B cell (primary cell): Measurements from ENCODE around the gene LRRC45. TPM values are rescaled to one million over a fixed set of nuclear protein-coding genes. Genes with fewer than 3 reads are reported as not detected.

Experiments
- ATAC-seq: fragments of 200-7000 bp; cut with Tn5 transposase; one replicate; pipeline ENCODE4 v1.10.0; 2021; ENCODE audit warnings: low read depth, mild to moderate bottlenecking, moderate number of reproducible peaks, moderate library complexity
- CTCF ChIA-PET: fragments of 350-600 bp; sonication (Branson Sonifier 250); formaldehyde crosslinking; loops from one replicate; lab custom pipeline; 2021; ENCODE audit warnings: antibody characterized with exemption, inconsistent platforms; lab: Charles Lee
- POLR2A ChIA-PET: fragments of 350-600 bp; sonication (Branson Sonifier 250); formaldehyde crosslinking; loops from one replicate; lab custom pipeline; 2021; ENCODE audit warnings: antibody characterized with exemption; lab: Charles Lee
- DNase-seq: peaks from one replicate; pipeline ENCODE4 v3.0.0; 2013
- H2AFZ ChIP-seq: 2 replicates; pipeline ENCODE4 v1.6.1; 2012; ENCODE audit warnings: mild to moderate bottlenecking, low read depth, low read length; ENCODE audit not compliant: insufficient read depth, poor library complexity, severe bottlenecking
- H3K27ac ChIP-seq, 2 donors: 1 replicate in 1 of 2; 2 replicates in 1 of 2; pipeline ENCODE4 v1.5.1; 2012 to 2013; ENCODE audit warnings: low read length in 2 of 2, mild to moderate bottlenecking in 2 of 2, moderate library complexity in 1 of 2
- H3K27me3 ChIP-seq, 4 experiments: fragments of 200-600 bp in 1 of 4; sonication (generic) in 1 of 4; replicated peaks in 1 of 4; 1 replicate in 2 of 4; 2 replicates in 2 of 4; pipeline versions ENCODE4 v1.6.1 to v1.7.0; 2013 to 2016; ENCODE audit warnings: low read length in 3 of 4, mild to moderate bottlenecking in 2 of 4, mixed read lengths in 1 of 4, moderate library complexity in 1 of 4; ENCODE audit not compliant: insufficient read depth in 4 of 4, control insufficient read depth in 3 of 4; ENCODE audit errors: control extremely low read depth in 1 of 4
- H3K36me3 ChIP-seq, 2 experiments: replicated peaks in 1 of 2; 1 replicate in 1 of 2; 2 replicates in 1 of 2; pipeline versions ENCODE4 v1.6.1 to v1.7.1; 2013; ENCODE audit warnings: low read length in 1 of 2; ENCODE audit not compliant: insufficient read depth in 2 of 2, control insufficient read depth in 1 of 2; ENCODE audit errors: control extremely low read depth in 1 of 2, extremely low read depth in 1 of 2
- H3K4me1 ChIP-seq, 2 donors: fragments of 200-600 bp in 1 of 2; sonication (generic) in 1 of 2; 1 replicate in 1 of 2; 2 replicates in 1 of 2; pipeline versions ENCODE4 v1.5.1 to v1.6.1; 2013 to 2017; ENCODE audit warnings: low read length in 2 of 2; ENCODE audit not compliant: control insufficient read depth in 2 of 2, insufficient read depth in 2 of 2
- H3K4me2 ChIP-seq: replicated peaks from 2 replicates; pipeline ENCODE3; 2012; ENCODE audit warnings: mild to moderate bottlenecking, low read depth, low read length; ENCODE audit not compliant: poor library complexity, severe bottlenecking
- H3K4me3 ChIP-seq, 5 experiments: fragments of 200-600 bp in 1 of 5; sonication (generic) in 1 of 5; 1 replicate in 3 of 5; 2 replicates in 2 of 5; pipeline versions ENCODE4 v1.5.1 to v1.7.0; 2011 to 2016; ENCODE audit warnings: low read length in 4 of 5, mild to moderate bottlenecking in 4 of 5, low read depth in 2 of 5, control low read depth in 1 of 5, moderate library complexity in 1 of 5; ENCODE audit not compliant: insufficient read depth in 1 of 5; ENCODE audit errors: control extremely low read depth in 1 of 5, extremely low read depth in 1 of 5
- H3K79me2 ChIP-seq: fragments of 200-600 bp; sonication (generic); one replicate; pipeline ENCODE4 v1.6.0; 2016; ENCODE audit warnings: low read length; ENCODE audit not compliant: control insufficient read depth, insufficient read depth
- H3K9ac ChIP-seq: fragments of 200-600 bp; sonication (generic); 2 replicates; pipeline ENCODE4 v1.6.1; 2017; ENCODE audit warnings: mild to moderate bottlenecking, low read length, moderate library complexity
- H3K9me3 ChIP-seq, 3 donors: one replicate each; pipeline versions ENCODE4 v1.6.1 to v1.7.1; 2013; ENCODE audit warnings: low read length in 2 of 3; ENCODE audit not compliant: control insufficient read depth in 2 of 3, insufficient read depth in 1 of 3; ENCODE audit errors: control extremely low read depth in 1 of 3
- H4K20me1 ChIP-seq: 2 replicates; pipeline ENCODE4 v1.6.0; 2012; ENCODE audit warnings: mild to moderate bottlenecking, low read length; ENCODE audit not compliant: insufficient read depth, control insufficient read depth, poor library complexity, severe bottlenecking
- H3K27ac Mint-ChIP-seq: one replicate; pipeline ENCODE4 v1.8.0; 2021; ENCODE audit warnings: mixed read lengths
- H3K27me3 Mint-ChIP-seq: one replicate; pipeline ENCODE4 v1.8.0; 2021; ENCODE audit warnings: mixed read lengths
- H3K4me1 Mint-ChIP-seq: one replicate; pipeline ENCODE4 v1.8.0; 2021; ENCODE audit warnings: mixed read lengths
- H3K4me3 Mint-ChIP-seq: one replicate; pipeline ENCODE4 v1.8.0; 2021; ENCODE audit warnings: mixed read lengths
- H3K9me3 Mint-ChIP-seq: one replicate; pipeline ENCODE4 v1.8.0; 2022; ENCODE audit warnings: mixed read lengths; ENCODE audit not compliant: insufficient read depth
- EZH2 ChIP-seq: IDR thresholded peaks from 2 replicates; pipeline ENCODE4 v1.6.1; 2012; ENCODE audit warnings: borderline replicate concordance, low read depth, mild to moderate bottlenecking, moderate library complexity, low read length; ENCODE audit not compliant: insufficient read depth, poor library complexity, severe bottlenecking
- WGBS: methylation state at CpG from one replicate; pipeline ENCODE4 v1.1.5; 2013; ENCODE audit warnings: missing lambda C conversion rate; ENCODE audit not compliant: insufficient coverage; 5-methylcytosine and 5-hydroxymethylcytosine counted together
- intact Hi-C: fragments of 100-400 bp; cut with micrococcal nuclease; formaldehyde crosslinking; loops from one replicate; pipeline ENCODE4 v1.10.0; 2022
- polyA plus RNA-seq: library from polyadenylated mRNA; depleted of rRNA; stranded (reverse); fragments of >200 nt; gene quantifications from 2 replicates; pipeline ENCODE4 v1.2.3, GENCODE V29; 2012
- total RNA-seq, 2 donors: library from RNA; stranded (reverse); fragments of 120-200 nt in 1 of 2; gene quantifications; 1 replicate in 1 of 2; 2 replicates in 1 of 2; pipeline versions ENCODE4 v1.2.3 to v1.2.4, GENCODE V29; 2013 to 2022
- TF ChIP-seq, protein P1 (sequence below): fragments of 200-600 bp; IDR thresholded peaks from one replicate; pipeline ENCODE4 v1.8.0; 2022; ENCODE audit warnings: antibody characterized with exemption, mild to moderate bottlenecking

The LRRC45 gene
- total and polyA plus RNA-seq, 2 donors (not counting 1 experiment from before 2014, with no cell fraction given), result 19.4 to 19.6 TPM

- no peaks in the 10 kb centered on the region for H3K27me3 Mint-ChIP-seq
- ChIA-PET POLR2A (no interaction called here), CTCF (no interaction called here)
- Histone ChIP-seq H3K4me2 (no peak overlapping the region), H3K27me3 (no peaks in the 10 kb centered on the region), H2AFZ (no peak overlapping the region), H4K20me1 (no peaks in the 10 kb centered on the region), H3K36me3 (peaks cover 0 to 9% of the 10 kb centered on the region in 2 experiments), H3K27ac (no peak overlapping the region), H3K9me3 (no peaks in the 10 kb centered on the region), H3K79me2 (no peaks in the 10 kb centered on the region), H3K4me3 (no peak overlapping the region), H3K4me1 (no peaks in the 10 kb centered on the region), H3K9ac (no peak overlapping the region)
- no peaks in the 10 kb centered on the region for H3K4me1 Mint-ChIP-seq
- no peak for ATAC-seq
- intact Hi-C loops, result no loop called here
- H3K4me3 Mint-ChIP-seq, result no peak overlapping the region
- H3K27ac Mint-ChIP-seq, result no peak overlapping the region
- H3K9me3 Mint-ChIP-seq, result no peaks in the 10 kb centered on the region
- no peak for DNase-seq
- 59% methylated on average over 21 of the region's 22 CpGs for WGBS
- TF ChIP-seq EZH2, result no peak
- TF ChIP-seq, protein P1, sequence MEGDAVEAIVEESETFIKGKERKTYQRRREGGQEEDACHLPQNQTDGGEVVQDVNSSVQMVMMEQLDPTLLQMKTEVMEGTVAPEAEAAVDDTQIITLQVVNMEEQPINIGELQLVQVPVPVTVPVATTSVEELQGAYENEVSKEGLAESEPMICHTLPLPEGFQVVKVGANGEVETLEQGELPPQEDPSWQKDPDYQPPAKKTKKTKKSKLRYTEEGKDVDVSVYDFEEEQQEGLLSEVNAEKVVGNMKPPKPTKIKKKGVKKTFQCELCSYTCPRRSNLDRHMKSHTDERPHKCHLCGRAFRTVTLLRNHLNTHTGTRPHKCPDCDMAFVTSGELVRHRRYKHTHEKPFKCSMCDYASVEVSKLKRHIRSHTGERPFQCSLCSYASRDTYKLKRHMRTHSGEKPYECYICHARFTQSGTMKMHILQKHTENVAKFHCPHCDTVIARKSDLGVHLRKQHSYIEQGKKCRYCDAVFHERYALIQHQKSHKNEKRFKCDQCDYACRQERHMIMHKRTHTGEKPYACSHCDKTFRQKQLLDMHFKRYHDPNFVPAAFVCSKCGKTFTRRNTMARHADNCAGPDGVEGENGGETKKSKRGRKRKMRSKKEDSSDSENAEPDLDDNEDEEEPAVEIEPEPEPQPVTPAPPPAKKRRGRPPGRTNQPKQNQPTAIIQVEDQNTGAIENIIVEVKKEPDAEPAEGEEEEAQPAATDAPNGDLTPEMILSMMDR, result no peak
Observed at GRCh38 chr17:82013341-82013740, 9.8 kb upstream of the LRRC45 start.

DNA sequence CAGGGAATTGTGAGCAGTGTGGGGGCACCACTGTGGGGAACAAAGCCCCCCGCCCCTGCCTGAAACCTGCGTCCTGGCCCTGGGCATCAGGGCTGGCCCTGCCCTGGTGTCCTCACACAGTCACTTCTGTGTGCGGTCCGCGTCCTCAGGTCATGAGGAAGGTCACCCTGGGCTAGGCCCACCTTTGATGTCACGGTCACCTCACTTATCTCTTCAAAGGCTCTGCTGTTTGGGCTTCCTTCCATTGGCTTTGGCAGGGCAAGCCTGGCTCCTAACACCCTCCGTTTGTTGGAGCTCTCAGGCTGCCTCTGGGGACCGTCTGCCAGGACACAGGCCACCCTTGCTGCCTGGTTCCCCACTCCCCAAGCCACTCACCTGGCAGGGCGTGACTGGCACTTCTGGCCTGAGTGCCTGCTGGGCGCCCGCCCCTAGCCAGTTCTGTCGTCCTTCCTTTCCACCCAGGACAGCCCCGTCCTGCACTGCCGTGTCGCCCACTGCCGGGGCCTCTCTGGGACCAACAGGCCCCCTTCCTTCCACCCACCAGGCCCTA, 9.3 kb upstream of the LRRC45 start:
- H3K4me3 ChIP-seq, result no peak overlapping the region
- H3K27me3 Mint-ChIP-seq, result no peaks in the 10 kb centered on the region
- no peak overlapping the region for H3K4me3 Mint-ChIP-seq
- no peak overlapping the region for H3K27ac Mint-ChIP-seq
- peaks cover 0 to 9% of the 10 kb centered on the region in 2 experiments for H3K36me3 ChIP-seq
- ATAC-seq, result no peak
- DNase-seq, result no peak
- no peak overlapping the region for H3K9ac ChIP-seq
- WGBS, result 95% methylated on average over 14 of the region's 16 CpGs
- no peaks in the 10 kb centered on the region for H3K9me3 Mint-ChIP-seq
- POLR2A ChIA-PET, result no interaction called here
- no peak overlapping the region for H3K4me2 ChIP-seq
- no peak overlapping the region for H2AFZ ChIP-seq
- no peaks in the 10 kb centered on the region for H3K4me1 ChIP-seq
- intact Hi-C loops, result no loop called here
- H3K27ac ChIP-seq, result no peak overlapping the region
- H3K79me2 ChIP-seq, result no peaks in the 10 kb centered on the region
- H4K20me1 ChIP-seq, result no peaks in the 10 kb centered on the region
- TF ChIP-seq, protein P1, result no peak
- TF ChIP-seq EZH2, result no peak
- no peaks in the 10 kb centered on the region for H3K27me3 ChIP-seq
- H3K4me1 Mint-ChIP-seq, result no peaks in the 10 kb centered on the region
- H3K9me3 ChIP-seq, result no peaks in the 10 kb centered on the region
- CTCF ChIA-PET, result no interaction called here
